HG03442 (cell line): ENCODE measurements around the gene PSTPIP2.

Experiments
- ATAC-seq: cut with Tn5 transposase; IDR thresholded peaks from one replicate; pipeline ENCODE4 v1.9.1; 2021; ENCODE audit warnings: mild to moderate bottlenecking, moderate library complexity; ENCODE audit not compliant: unreplicated experiment

Gene PSTPIP2

DNA sequence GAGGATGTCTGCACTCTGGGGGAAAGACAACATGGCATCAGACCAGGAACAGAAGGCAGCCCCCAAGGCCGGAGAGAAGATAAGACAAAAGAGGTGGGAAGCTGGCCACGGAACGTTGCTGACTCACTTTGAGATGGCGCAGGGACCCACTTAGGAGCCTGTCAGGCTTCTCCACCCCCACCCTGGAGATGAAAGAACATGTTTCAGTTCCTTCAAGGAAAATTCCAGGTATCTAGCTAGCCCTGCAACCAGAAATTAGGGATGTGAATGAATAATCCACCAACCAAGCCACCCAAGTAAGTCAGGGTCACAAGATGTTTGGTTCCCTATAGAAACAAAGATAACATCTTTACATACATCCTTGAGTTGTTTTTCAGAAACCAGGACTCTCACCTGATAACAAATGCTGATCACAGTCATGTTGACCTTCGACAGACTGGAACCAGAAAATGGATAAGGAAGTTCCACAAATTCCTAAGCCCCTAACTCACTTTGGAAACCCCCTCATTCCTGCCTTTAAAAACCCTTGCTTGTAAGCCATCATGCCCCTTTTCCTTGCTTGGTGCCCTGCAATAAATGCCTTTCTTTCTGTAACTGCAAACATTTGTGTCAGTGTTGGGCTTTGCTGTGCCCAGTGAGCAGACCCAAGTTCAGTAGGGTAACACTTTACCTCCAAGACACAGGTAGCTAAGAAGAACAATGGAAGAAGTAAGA, 31.9 kb downstream of the PSTPIP2 start:
- ATAC-seq, result no peak

DNA sequence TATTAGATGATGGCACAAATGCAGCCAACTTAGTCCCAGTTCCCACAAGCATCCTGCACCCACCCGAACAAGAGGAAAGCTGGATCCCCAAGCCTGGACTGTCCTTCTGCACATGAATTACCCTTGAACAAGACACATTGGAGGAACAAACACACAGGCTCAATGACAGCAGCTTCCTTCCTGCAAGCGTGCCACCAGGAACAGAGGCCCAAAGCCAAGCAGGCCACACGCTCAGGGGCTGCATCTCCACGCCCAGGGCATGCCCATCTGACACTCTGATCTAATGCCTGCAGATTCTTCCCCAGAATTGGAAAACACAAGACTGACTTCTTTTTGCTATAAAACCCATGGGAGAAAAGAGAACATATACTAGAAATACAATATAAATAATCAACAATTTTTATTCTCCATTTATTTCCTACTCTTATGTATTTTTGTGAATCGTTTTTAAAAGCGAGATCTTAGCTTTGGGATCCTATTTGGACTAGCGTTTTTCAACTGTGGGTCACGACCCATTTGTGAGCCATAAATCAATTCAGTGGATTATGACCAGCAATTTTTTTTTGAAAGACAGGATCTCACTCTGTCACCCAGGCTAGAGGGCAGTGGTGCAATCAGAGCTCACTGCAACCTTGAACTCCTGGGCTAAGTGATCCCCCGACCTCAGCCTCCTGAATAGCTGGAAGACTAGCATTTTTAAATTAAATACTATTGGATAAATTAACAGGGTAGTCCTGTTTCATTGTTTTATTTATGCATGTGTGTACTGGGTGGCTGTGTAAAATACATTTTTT, 34.4 kb downstream of the PSTPIP2 start:
- no peak for ATAC-seq

DNA sequence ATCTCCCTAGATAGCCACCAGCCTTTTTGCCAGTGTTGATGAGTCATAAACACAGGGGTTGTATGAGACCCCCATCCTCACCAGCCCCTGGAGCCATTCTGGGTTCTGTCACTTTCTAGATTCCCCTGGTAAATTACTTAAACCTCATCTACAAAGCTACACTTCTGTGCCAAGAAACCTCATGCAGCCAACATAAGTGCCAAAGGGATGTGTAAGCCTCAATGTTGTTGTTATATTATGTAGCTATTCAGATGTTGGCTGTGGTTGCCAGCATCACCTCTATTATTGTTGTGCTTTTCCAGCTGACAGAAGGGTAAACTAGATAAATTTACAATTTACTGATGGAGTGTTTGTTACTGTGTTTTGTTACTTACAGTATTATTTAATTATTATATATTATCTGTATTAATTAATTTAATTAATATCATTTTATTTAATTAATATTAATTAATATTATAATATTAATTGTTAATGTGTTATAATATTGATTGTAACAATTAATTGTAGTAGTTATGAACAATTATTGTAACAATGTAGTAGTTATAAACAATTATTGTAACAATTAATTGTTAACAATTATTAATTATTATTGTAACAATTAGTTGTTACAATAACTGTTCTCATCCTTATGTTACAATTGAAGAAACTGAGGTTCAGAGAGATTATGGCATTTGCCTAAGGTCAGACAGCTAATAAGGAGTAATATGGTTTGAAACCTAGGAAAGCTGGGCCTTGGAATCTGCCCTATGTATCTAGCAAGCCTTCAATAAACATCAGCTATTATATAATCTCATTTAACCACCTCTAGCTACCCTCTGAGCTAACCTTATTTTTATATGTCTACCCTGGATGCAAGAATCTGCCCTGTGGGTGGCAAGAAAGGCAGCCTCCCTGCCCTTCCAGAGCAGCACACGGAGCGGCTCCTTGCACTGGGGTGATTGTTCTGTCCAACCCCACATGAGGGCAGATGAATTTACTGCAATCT, 36.1 kb downstream of the PSTPIP2 start:
- no peak for ATAC-seq

DNA sequence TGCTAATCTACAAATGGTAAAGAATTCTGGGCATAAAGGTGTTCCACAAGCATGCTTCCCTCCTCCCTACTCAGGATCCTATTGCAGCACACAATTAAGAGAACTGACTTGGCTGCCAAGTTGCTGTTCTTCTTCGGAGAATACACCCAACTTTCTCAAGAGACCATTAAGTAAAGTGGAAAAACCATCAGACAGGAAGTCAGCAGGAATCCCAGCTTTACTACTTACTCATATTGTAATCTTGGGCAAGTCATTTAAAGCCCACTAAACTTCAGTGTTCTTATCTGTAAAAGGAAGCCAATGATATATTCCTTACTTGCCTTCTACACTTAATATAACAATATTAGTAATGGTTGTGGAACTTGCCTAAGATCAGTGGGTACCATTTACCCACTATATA, 37.8 kb downstream of the PSTPIP2 start:
- ATAC-seq, result no peak

DNA sequence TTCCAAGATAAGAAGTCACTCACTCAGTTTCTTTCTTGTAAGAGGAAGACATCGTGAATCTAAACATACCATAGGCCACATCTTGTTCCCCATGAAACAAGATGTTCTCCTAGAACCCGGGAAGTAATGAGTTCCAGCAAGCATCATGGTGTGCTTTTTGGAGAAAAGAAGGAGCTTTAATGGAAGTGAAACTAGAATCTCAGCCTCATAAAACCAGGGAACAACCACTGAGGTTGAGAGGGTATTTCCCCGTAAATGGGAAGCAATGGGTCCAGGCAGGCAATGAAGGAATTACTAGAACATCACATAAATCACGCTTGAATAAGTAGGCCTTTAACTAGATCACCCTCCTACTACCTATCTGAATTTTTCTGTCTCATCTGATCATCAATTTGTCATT, 40.3 kb downstream of the PSTPIP2 start:
- no peak for ATAC-seq

DNA sequence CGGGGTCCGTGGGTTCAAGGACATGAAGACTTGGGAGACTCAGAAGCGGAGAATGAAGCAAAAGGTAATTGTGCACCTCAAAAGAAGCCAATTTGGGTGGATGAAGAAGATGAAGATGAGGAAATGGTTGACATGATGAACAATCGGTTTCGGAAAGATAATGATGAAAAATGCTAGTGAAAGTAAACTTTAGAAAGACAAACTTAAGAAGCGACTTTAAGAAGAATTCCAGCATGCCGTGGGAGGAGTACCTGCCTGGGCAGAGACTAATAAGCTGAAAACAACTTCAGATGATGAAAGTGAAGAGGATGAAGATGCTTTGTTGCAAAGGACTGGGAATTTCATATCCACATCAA, 43.5 kb downstream of the PSTPIP2 start:
- ATAC-seq, result no peak

DNA sequence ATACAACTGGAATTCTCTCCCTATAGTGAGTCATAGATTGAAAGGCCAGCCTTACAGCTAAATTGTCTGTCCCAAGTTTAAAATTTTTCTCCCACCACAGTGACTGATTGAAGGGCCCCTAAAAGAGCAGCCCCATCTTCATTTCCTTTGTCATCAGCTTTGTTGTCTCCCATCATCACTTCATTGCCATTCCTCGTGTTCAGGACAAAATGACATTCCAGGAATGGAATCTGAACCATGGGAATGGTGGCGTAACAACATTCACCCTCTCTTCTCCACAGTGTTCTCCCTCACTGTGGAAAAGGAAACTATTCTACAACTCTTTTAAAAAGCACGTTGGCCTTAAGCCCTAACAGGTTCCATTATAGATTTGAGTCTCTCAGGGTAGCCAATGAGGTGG, 52.1 kb downstream of the PSTPIP2 start:
- ATAC-seq, result no peak

DNA sequence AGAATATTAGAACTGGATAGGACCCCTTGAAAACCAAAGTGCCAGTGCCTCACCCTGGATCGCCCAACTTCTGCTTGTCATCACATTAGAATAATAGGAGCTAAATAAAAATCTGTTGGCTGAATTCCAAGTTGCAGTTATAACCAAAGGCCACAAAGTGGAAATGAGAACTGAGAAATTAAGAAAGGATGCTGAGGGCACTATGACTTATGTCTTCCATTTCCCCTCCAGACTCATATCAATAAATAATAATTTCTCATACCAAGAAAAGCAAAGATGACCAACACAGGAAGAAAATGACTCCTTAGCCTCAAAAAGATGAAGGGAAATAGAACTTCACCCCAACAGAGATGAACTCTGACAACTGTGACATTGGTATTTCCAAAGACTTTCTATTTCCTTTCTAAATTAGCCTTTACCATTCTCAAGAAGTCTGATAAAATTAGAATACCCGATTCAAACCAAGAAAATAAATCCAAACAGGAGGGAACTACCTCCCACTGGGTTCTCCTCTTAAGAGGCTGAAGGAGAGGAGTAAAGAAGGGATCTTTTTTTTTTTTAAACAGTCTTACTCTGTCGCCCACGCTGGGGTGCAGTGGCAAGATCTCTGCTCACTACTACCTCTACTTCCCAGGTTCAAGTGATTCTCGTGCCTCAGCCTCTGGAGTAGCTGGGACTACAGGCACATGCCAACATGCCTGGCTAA, 58.4 kb downstream of the PSTPIP2 start:
- ATAC-seq, result peak; percentile 74

DNA sequence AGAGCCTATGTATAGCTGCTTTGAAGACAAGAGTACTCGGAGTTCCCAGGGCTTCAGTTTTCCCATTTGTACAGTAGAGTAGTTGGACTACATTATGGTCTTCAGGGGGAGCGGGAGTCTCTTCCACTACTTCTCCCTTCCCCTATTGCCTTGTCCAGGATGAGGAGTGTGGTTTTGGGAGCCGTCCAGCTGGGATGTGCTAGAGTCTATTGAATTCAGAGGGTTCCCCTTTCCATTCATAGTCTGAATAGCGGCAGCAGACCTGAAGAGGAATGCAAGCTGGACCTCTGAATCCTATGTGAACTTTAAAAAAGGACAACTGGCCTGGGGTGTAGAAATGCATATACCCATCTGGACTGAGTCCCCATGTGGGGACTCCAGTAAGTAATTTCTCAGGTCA, 61.4 kb downstream of the PSTPIP2 start:
- no peak for ATAC-seq

DNA sequence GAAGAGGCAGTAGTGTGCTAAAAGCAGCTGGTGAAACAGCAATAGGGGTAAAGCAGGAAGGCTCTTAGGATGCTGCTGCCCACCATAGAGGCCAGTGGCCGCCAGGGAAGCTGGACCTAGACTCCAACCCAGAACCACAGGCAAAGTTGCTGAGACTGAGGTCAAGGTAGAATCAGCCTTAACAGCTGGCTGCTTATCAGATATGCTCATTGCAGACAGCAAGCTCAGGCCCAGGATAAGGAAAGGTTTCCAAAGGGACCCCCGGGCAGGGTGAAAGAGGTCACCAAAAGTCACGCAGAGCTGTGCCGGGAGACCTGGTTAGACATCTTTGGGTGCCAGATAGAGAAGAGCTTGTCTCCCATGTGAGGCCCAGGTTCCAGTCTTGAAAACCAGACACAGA, 62.0 kb downstream of the PSTPIP2 start:
- ATAC-seq, result no peak

DNA sequence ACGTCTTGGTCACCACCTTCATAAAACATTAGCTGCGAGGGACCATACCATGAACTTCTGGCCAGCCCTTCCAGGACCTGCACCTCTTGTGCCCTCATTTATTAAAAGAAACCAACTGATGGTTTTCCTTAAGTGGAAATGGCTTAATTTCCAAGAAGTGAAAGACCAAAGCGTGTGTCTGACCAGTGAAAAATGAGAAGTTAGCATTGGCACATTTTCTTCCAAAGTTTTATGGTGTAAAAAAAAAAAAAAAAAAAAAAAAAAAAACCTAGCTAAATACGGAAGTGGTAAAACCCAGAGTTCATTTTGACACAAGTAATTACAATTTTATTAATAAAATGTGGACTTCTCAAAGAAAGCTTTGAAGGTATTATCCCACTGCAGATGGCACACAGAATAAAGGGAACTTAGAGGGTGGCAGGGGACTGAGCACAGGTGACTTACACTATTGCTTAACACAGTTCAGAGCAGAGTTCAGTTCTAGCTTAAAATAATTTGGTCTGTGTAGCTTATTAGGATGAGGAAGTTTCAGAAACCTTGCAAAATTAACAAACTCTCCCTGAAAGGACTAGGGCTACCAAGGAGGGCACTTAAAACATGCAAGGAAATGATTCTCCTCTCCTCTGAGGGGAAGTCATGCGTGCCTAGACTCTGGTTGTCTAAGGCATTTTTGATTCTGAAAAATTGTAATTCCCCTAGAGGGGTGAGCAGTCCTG, 62.8 kb downstream of the PSTPIP2 start:
- no peak for ATAC-seq

DNA sequence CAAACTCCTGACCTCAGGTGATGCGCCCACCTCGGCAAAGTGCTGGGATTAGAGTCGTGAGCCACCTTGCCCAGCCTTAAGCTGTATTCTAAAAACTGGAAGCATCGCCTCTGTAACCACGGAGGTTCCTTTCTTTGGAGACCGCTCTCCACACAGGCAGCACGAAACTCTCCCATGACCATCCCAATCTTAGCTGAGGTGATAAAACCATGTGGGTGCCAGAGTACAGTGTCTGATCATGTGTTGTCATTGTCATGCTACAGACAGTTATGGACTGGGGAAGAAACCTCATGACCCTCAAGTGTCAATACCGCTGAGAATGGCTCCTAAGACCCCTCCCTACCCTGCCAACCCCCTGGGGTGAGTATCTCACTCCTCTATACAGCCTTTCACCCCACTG, 63.5 kb downstream of the PSTPIP2 start:
- no peak for ATAC-seq

DNA sequence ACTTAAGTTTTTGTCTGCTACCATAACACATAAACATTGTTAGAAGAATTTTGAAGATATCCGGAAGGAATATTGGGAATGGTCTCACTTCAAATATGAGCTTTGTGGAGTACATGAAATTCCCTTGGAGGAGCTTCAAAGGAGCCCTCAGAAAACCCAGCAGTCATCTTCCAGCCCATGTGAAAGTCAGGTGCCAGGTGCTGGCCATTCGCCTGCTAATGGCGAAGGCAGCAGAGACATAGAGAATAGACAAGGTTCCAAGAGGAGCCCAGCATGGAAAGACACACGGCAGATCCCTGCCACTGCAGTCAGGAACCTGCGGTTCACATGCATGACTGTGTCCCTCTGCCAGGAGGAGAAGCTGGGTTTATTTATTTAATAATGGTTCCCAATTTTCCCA, 64.9 kb downstream of the PSTPIP2 start:
- no peak for ATAC-seq

DNA sequence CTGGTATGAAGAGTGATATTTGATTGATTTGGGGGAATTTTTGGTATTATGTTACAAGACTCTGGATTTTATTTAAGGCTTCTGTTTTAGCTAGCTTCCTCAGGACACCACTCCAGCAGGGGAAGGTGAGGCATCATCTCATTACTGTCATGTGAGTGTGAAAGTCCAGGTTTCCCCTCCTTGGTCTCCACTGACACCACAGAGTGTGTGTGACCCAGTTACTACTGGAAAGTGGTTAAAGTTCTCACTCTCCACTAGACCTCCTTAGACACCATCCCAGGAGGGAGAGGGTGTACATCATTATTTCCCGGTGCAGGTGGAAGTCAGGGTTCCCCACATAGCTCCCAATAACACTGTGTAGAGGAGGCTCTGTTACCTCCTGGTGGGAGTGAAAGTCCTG, 69.1 kb downstream of the PSTPIP2 start:
- no peak for ATAC-seq

DNA sequence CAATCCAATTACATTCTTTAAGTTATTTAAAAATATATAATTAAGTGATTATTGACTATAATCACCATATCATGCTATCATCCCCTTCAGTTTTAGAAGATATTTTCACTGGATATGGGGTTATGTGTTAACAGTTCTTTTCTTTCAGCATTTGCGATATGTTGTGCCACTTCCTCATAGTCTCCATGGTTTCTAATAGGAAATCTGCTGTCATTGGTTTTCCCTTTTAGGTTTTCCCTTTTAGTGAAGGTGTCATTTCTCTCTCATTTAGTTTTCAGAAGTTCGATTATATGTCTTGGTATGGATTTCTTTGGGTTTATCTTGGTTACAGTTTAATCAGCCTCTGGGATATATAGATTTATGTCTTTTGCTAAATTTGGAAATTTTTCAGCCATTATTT, 70.2 kb downstream of the PSTPIP2 start:
- no peak for ATAC-seq

DNA sequence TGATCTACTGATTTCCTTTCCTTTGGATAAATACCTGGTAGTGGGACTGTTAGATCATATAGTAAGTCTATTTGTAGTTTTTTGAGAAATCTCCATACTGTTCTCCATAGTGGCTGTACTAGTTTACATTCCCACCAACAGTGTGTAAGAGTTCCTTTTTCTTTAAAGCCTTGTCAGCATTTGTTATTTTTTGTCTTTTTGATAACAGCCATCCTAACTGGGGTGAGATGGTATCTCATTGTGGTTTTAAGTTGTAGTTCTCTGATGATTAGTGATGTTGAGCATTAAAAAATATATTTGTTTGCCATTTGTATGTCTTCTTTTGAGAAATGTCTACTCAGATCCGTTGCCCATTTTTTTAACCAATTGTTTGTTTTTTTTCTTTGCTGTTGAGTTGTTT, 71.0 kb downstream of the PSTPIP2 start:
- ATAC-seq, result no peak

DNA sequence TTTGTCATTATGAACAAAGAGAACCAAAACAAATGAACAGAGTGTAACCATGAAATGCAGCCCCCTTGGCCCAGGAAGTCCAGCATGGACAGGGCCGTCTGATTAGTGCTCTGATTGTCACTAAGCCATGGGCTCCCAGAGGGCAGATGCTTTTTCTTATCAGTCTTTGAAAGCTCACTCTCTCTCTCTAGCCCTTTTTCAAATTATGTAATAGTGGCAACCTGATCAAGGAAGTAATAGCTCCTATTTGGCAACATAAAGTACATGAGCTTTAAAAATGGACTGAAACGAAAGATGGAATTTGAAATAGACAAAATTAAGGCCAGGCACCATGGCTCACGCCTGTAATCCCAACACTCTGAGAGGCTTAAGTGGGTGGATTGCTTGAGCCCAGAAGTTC, 72.5 kb downstream of the PSTPIP2 start:
- ATAC-seq, result no peak

DNA sequence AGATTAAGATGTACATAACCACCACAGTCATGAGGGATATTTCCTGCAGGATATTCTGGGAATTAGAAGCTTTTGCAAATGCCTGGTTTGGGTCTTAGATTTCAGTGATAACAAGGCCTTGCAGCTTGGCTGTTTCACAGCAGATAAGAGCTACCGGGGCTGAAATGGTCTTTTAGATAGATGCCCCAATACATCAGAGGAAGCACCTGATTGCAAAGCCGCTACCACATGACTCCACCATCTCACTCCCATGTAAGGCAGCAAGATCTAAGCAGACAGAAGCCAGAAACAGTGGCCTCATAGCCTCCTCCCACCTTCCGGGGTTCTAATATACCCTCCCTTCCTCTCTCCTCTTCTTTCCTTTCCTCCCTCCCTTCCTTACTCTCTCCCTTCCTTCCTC, 73.8 kb downstream of the PSTPIP2 start:
- ATAC-seq, result no peak

DNA sequence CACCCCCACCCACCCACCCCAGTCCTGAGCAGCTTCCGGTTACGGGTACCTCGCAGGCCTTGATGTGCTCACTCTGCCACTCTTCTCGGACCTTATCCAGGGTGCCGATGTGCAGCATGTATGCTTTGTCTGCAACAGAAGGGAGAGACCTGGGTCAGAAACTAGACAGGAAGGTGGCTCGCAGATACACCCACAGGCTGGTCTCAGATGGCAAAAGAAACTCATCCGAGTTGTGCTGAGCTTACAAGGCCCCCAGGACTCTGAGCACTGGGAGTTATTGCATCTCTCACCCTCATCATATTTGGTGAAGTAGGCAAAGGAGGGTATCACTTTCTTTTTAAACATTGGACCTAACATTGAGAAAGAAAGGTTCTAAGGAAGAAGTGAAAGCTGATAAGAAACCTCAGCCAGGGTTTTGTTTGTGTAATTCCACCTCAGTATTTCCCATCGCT, 74.3 kb downstream of the PSTPIP2 start:
- no peak for ATAC-seq

DNA sequence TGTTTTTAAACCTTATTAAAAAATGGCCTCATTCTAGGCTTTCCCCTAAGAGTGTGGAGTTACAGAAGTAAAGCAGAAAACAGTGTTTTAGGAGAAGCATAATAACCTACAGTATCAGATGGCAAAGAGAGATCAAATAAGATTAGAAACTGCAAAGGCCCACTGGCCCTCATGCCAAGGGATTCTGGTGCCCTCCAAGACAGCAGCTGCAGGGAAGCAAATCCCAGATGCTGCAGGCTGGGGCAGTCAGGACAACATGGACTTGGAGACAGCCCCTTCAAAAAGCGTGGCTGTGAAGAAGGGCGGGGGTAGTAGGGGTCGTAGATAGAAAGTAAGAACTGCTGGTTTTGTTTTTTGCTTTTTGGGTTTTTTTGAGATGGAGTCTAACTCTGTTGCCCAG, 76.6 kb downstream of the PSTPIP2 start:
- ATAC-seq, result no peak
